ENCODE data around the gene QPCT.
A peak's percentile ranks its signal among the peaks of the same experiment; 100 is the strongest.
"Not testable (repeated sequence)": the region's sequence is repeated elsewhere in the genome, so short reads cannot be mapped to it uniquely, and the experiment has no call there.

The QPCT gene

GRCh38 chr2:37344453-37345361, at the start of gene QPCT:
QPCT (plus strand) TSS chr2:37344630; CDS start chr2:37344732, 102 bp downstream.
- no peak for DNase-seq

GRCh38 chr2:37294858-37295257, 49.6 kb upstream of the QPCT start:
- DNase-seq, result not testable (repeated sequence)

GRCh38 chr2:37295469-37296073, 48.9 kb upstream of the QPCT start:
- no peak for DNase-seq

- DNase-seq, result no peak
Measured at GRCh38 chr2:37297632-37298031, 46.8 kb upstream of the QPCT start.

- no peak for DNase-seq
Measured at GRCh38 chr2:37300146-37300545, 44.3 kb upstream of the QPCT start.

DNA sequence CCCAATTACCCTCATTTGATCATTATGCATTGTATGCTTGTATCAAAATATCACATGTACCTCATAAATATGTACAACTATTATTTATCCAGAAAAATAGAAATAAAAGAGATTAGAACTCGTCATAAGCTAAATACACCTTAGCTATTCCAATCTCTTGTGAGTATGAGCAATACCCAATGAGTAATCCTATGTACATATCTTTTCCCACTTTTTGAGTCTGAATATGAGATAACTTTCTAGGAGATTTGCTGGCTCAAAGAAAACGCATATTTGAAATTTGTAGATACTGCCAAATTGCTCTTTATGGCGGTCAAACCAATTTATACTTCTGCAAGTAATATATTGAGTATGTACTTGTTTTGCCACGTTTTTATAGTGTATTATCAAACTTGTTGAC, 43.9 kb upstream of the QPCT start:
- no peak for DNase-seq

GRCh38 chr2:37301408-37301807, 43.0 kb upstream of the QPCT start:
- DNase-seq, result no peak

GRCh38 chr2:37302701-37303252, 41.7 kb upstream of the QPCT start:
- DNase-seq, result no peak

DNA sequence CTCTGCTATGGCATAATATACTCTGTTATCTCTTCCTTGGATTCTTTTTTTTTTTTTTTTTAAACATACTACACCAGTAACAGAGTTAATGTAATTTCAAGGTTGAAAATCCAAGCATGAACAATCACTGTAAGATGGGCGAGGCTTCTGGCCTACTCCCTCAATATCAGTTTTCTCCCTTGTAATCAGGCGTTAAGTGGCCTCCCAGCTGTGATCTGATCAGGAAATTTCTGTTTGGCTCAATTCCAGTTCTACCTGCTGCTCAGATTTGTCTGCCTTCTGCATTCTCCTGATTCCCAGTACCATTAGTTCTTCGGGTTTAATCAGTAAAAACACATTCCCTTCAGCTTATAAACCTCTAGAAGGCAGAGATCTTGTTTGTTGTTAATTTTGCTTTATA, 38.4 kb upstream of the QPCT start:
- no peak for DNase-seq

DNA sequence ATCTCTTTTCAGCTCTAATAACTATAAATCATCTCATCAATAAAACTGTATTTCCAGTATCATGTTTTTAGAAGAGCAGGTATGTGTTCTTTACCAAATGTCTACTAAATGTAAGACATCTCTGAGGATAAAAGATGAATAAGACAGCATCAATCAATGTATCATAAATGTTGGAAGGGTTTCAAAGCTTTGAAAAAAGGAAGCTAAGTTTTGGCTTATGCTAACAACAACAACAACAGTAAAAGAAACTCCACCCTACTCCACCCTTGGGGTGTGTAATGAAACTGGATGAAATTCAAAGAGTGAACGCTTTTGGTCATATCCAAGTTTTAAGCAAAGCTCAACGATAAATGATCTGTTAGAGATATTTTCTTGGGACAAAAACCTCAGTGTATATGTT, 36.9 kb upstream of the QPCT start:
- DNase-seq, result no peak

DNA sequence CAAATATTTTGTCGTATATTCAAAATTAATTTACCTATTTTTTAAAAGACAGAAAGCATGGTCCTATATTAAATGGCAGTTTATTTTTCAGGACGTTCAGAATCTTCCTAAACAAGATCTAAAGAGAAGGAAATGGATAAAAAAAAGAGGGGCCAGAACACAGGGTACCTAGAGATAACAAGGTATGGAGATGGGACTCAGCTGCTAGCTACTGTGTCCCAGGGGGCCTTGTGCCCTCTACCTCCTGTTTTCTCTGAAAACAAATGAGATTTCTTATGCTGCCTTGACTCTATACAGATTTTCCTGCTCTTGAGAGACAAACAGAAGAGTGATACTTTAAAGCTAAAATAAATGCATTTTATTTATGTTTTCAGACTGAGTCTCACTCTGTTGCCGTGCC, 29.1 kb upstream of the QPCT start:
- no peak for DNase-seq

DNA sequence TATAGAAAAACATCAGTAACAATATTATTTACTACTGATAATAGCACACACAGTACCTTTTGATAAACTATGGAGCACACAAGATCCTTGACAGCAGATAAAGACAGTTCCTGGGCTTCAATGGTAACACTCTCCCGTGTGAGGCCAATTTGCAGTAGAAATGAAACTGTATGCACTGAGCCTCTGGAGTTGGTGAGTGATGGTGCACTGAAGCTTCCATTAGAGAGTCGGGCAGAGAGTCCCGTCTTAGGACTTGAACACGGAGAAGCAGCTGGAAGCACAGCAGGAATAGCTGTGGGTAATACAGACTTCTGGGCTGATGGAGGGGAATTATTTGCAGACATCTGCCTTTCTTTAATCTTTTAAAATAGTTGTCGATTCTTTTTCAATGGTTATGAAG, 28.2 kb upstream of the QPCT start:
- no peak for DNase-seq

DNA sequence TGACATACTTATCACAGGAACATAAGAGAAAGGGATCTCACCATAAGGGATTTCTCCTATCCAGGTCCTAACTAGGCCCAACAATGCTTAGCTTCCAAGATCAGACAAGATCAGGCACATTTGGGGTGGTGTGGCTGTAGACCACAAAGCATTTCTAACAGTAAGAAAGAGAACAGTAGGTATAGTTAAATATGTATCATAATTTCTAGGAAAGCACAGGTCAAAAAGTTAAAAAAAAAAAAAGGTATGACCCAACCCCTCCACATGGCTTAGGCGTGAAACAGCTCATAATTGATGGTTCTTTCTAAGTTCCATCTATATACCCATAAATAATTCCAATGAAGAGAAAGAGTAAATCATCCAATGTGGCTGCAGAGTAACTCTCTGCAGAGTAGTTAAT, 26.7 kb upstream of the QPCT start:
- no peak for DNase-seq

DNA sequence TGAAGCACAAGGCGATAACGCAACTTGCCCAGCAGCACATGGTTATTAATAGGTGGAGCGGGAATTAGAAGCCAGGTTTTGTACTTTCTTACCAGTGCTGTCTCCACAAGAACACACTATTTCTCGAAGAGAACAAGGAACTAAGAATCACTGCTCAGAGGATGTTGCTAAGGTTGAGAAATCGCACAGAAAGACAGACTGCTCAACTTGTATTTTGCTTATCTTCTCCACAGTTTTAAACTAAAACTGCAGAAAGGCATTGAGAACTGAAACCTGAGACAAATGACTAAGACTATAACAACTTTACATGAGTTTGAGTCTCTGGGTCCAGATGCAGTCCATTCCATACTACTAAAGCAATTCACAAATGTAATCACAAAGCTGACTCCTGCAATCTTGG, 26.0 kb upstream of the QPCT start:
- DNase-seq, result no peak

GRCh38 chr2:37319754-37320609, 24.4 kb upstream of the QPCT start:
- DNase-seq, result no peak

- no peak for DNase-seq
Measured at GRCh38 chr2:37321029-37321682, 23.3 kb upstream of the QPCT start.

- no peak for DNase-seq
Measured at GRCh38 chr2:37322368-37322767, 22.1 kb upstream of the QPCT start.

GRCh38 chr2:37323176-37323780, 21.2 kb upstream of the QPCT start:
- DNase-seq, result no peak

DNA sequence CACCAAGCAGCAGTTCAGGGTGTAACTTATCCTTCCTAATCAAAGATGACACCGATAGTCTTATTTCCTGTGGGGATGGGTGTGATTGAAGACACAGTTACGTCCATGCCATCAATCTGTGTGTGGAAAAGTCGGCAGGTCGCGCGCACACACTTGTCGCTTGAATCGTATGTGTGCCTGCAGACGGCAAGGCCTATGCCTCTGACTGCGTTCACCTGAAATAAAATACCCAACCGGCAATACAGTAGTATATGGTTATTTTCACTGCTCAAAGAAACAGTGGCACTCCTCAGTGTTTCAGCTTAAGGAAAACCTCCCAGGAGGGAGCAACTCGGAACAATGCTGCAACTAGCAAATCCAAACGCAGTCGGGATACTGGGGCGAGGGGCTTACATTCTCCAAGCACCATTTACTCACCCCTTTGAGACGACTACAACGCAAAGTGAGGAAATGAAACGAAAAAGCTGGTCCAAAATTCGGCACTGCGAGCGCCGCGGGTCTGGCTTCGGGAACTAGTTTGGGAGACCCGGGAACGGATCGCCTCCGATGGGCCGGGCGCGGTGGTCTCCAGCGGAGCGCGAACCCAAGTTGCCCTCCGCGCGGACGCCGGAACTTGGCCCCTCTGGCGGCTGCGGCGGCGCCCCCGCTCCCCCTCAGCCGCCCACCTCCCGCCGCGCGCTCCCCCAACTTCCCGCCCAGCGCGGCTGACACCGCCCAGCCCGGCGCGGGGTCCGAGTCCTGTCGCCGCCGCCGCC, 20.5 kb upstream of the QPCT start:
- peak; percentile 40 for DNase-seq

- peak; percentile 60 for DNase-seq
Measured at GRCh38 chr2:37324536-37324785, 20.0 kb upstream of the QPCT start.

DNA sequence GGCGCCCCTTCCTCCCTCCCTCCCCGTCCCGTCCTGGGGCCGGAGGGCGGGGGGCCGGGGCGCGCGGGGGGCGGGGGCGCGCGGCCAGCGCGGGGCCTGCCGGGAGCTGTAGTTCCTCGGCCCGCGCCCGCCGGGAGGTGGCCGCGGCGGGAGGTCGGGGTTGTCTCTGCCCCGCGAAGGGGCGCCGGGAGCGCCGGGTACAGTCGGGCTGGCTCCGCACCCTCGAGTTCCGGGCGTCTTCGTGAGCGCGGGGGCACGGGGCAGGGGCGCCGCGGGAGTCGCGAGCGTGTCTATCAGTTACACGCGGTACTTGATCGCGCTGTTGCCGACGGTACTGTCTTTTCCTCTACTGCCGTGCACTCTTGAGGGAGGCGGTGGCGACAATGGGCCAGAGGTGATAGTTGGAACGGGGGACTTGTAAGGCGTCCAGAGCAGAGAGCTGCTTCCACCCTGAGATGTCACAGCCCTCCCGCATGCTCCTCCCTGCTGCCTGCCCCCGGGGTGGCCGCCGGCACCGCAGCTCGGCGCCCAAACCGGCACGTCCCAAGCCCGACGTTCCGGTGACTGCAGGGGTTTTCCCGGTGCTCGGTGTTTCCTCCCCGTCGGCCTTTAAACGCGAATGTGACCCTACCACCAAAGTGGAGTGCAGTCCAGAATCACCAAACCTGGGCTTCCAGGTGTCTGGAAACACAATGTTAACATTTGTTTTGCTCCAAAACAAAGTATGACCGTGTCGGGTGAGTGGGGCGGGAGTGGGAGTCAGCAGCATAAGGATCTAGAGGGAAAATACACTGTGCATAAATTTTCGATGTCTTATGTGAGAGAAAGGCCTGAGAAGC, 19.4 kb upstream of the QPCT start, which contains the start of gene PRKD3:
Gene PRKD3 (minus strand): TSS at position 48 of the 839 bp plus-strand sequence. CDS start 8,309 bp downstream, outside the sequence.
- DNase-seq, result no peak
